ENCODE results near the gene TMEM150B. TPM values are rescaled to one million over a fixed set of nuclear protein-coding genes. Genes with fewer than 3 reads are reported as not detected.

The TMEM150B gene
- total RNA-seq, 1 experiment from 2014 or later: not detected

- CTCF ChIA-PET: no interaction called here
Measured at GRCh38 chr19:55341171-55341588, 16.0 kb upstream of the TMEM150B start.

GRCh38 chr19:55340784-55341147 is 15.6 kb upstream of the TMEM150B start:
- H3K27me3 ChIP-seq (replicated peaks; ENCODE audit: insufficient read depth, low read depth, low read length, poor library complexity): no peaks in the 10 kb centered on the region
- intact Hi-C loops (cut with micrococcal nuclease; ENCODE audit: unreplicated experiment): no loop called here
- peak overlapping the region; percentile 89 for H3K27ac ChIP-seq (ENCODE audit: low read depth, low read length, poor library complexity, severe bottlenecking)
- TF ChIP-seq CTCF (conservative IDR thresholded peaks at IDR 0.05; ENCODE audit: low read depth, low read length) (peak; percentile 49), EZH2 (IDR thresholded peaks at IDR 0.05; ENCODE audit: borderline replicate concordance, low read depth, low read length, poor library complexity, severe bottlenecking) (no peak)
- no peaks in the 10 kb centered on the region for H3K9me3 ChIP-seq (ENCODE audit: low read depth, low read length, poor library complexity, severe bottlenecking)
- H3K36me3 ChIP-seq (ENCODE audit: insufficient read depth, low read length, poor library complexity, severe bottlenecking): peaks cover 15% of the 10 kb centered on the region
- CTCF ChIA-PET: no interaction called here
- H3K4me1 ChIP-seq (ENCODE audit: insufficient read depth, low read length, poor library complexity, severe bottlenecking): peaks cover 8% of the 10 kb centered on the region
- H3K4me3 ChIP-seq (ENCODE audit: low read depth, low read length, poor library complexity, severe bottlenecking): peak overlapping the region; percentile 74
- POLR2A ChIA-PET (ENCODE audit: low non-redundant PET): no interaction called here
- no TSS peak for BruUV-seq (replicated peaks)
- DNase-seq (ENCODE audit: low spot score): peak; percentile 40

More at GRCh38 chr19:55341171-55341588, 16.0 kb upstream of the TMEM150B start:
- Histone ChIP-seq H3K27ac (ENCODE audit: low read depth, low read length, poor library complexity, severe bottlenecking) (peak overlapping the region; percentile 89), H3K27me3 (replicated peaks; ENCODE audit: insufficient read depth, low read depth, low read length, poor library complexity) (no peaks in the 10 kb centered on the region), H3K4me1 (ENCODE audit: insufficient read depth, low read length, poor library complexity, severe bottlenecking) (peaks cover 8% of the 10 kb centered on the region), H3K4me3 (ENCODE audit: low read depth, low read length, poor library complexity, severe bottlenecking) (peak overlapping the region; percentile 74), H3K9me3 (ENCODE audit: low read depth, low read length, poor library complexity, severe bottlenecking) (no peaks in the 10 kb centered on the region), H3K36me3 (ENCODE audit: insufficient read depth, low read length, poor library complexity, severe bottlenecking) (peaks cover 15% of the 10 kb centered on the region)
- BruUV-seq (replicated peaks): no TSS peak
- no peak for DNase-seq (ENCODE audit: low spot score)
- intact Hi-C loops (cut with micrococcal nuclease; ENCODE audit: unreplicated experiment): no loop called here
- no peak for TF ChIP-seq EZH2 (IDR thresholded peaks at IDR 0.05; ENCODE audit: borderline replicate concordance, low read depth, low read length, poor library complexity, severe bottlenecking)
- TF ChIP-seq CTCF (conservative IDR thresholded peaks at IDR 0.05; ENCODE audit: low read depth, low read length): no peak
- POLR2A ChIA-PET (ENCODE audit: low non-redundant PET): no interaction called here

- no peaks in the 10 kb centered on the region for H3K27me3 ChIP-seq (replicated peaks; ENCODE audit: insufficient read depth, low read depth, low read length, poor library complexity)
- intact Hi-C loops (cut with micrococcal nuclease; ENCODE audit: unreplicated experiment): no loop called here
- ChIA-PET POLR2A (ENCODE audit: low non-redundant PET) (interaction anchor here (0.6 to 0.9 kb wide), 3 partner anchors 39 to 844 kb away, joined by 3 to 4 read pairs (median 4); no protein-coding TSS in a partner anchor), CTCF (interaction anchor here (0.9 kb wide), 1 partner anchor 39 kb away, joined by 3 read pairs; no protein-coding TSS in a partner anchor)
- H3K27ac ChIP-seq (ENCODE audit: low read depth, low read length, poor library complexity, severe bottlenecking): peak overlapping the region; percentile 89
- TF ChIP-seq CTCF (conservative IDR thresholded peaks at IDR 0.05; ENCODE audit: low read depth, low read length) (no peak), EZH2 (IDR thresholded peaks at IDR 0.05; ENCODE audit: borderline replicate concordance, low read depth, low read length, poor library complexity, severe bottlenecking) (no peak)
- peaks cover 15% of the 10 kb centered on the region for H3K36me3 ChIP-seq (ENCODE audit: insufficient read depth, low read length, poor library complexity, severe bottlenecking)
- H3K9me3 ChIP-seq (ENCODE audit: low read depth, low read length, poor library complexity, severe bottlenecking): no peaks in the 10 kb centered on the region
- no TSS peak for BruUV-seq (replicated peaks)
- H3K4me1 ChIP-seq (ENCODE audit: insufficient read depth, low read length, poor library complexity, severe bottlenecking): peaks cover 8% of the 10 kb centered on the region
- peak overlapping the region; percentile 74 for H3K4me3 ChIP-seq (ENCODE audit: low read depth, low read length, poor library complexity, severe bottlenecking)
- no peak for DNase-seq (ENCODE audit: low spot score)
Measured at GRCh38 chr19:55339889-55340783, 15.0 kb upstream of the TMEM150B start.

Data from A673 (cell line).